Measurements from ENCODE around the gene SCN10A.
A peak's percentile ranks its signal among the peaks of the same experiment; 100 is the strongest.

Gene SCN10A

GRCh38 chr3:38816026-38816425 lies at the start of gene SCN10A:
TSS of gene SCN10A (minus strand) at chr3:38816217. CDS start at chr3:38794010, 22,207 bp downstream.
- DNase-seq: no peak

- no peak for DNase-seq
Observed at GRCh38 chr3:38853011-38853410, 37.0 kb upstream of the SCN10A start.

GRCh38 chr3:38843898-38844297 lies 27.9 kb upstream of the SCN10A start:
- peak; percentile 30 for DNase-seq

- DNase-seq: no peak
Observed at GRCh38 chr3:38842266-38842965, 26.4 kb upstream of the SCN10A start.

- DNase-seq: no peak
Observed at GRCh38 chr3:38840987-38841386, 25.0 kb upstream of the SCN10A start.

GRCh38 chr3:38837358-38837757 lies 21.3 kb upstream of the SCN10A start:
- no peak for DNase-seq

GRCh38 chr3:38836561-38836960 lies 20.5 kb upstream of the SCN10A start:
- no peak for DNase-seq

GRCh38 chr3:38835939-38836338 lies 19.9 kb upstream of the SCN10A start:
- DNase-seq: no peak

- no peak for DNase-seq
Observed at GRCh38 chr3:38834717-38835116, 18.7 kb upstream of the SCN10A start.

GRCh38 chr3:38834110-38834509 lies 18.1 kb upstream of the SCN10A start:
- DNase-seq: peak; percentile 52

GRCh38 chr3:38829404-38829803 lies 13.4 kb upstream of the SCN10A start:
- DNase-seq: no peak

- DNase-seq: no peak
Observed at GRCh38 chr3:38828681-38829080, 12.7 kb upstream of the SCN10A start.

GRCh38 chr3:38827791-38828190 lies 11.8 kb upstream of the SCN10A start:
- no peak for DNase-seq

- no peak for DNase-seq
Observed at GRCh38 chr3:38826001-38826400, 10.0 kb upstream of the SCN10A start.

- no peak for DNase-seq
Observed at GRCh38 chr3:38824349-38824748, 8.3 kb upstream of the SCN10A start.

- DNase-seq: no peak
Observed at GRCh38 chr3:38823722-38824121, 7.7 kb upstream of the SCN10A start.

GRCh38 chr3:38823186-38823585 lies 7.2 kb upstream of the SCN10A start:
- no peak for DNase-seq

- no peak for DNase-seq
Observed at GRCh38 chr3:38811822-38812221, 4.2 kb downstream of the SCN10A start.

GRCh38 chr3:38805765-38806386 lies 10.1 kb downstream of the SCN10A start:
- DNase-seq: peak; percentile 56

- peak; percentile 5 for DNase-seq
Observed at GRCh38 chr3:38805004-38805403, 11.0 kb downstream of the SCN10A start.

GRCh38 chr3:38800511-38800910 lies 15.5 kb downstream of the SCN10A start:
- no peak for DNase-seq

GRCh38 chr3:38793721-38794120 lies 22.3 kb downstream of the SCN10A start:
- no peak for DNase-seq

GRCh38 chr3:38792983-38793382 lies 23.0 kb downstream of the SCN10A start:
- DNase-seq: no peak

- no peak for DNase-seq
Observed at GRCh38 chr3:38782148-38782547, 33.9 kb downstream of the SCN10A start.

GRCh38 chr3:38773528-38773927 lies 42.5 kb downstream of the SCN10A start:
- no peak for DNase-seq

Measured in activated CD4-positive, alpha-beta T cell treated with anti-CD3 and anti-CD28 coated beads, Interleukin-10, Interleukin-2, amounts not matched to agents 100 ng/mL and 50 ng/mL, durations not matched to agents 16 hours and 8 hours (primary cell).